Ectodermal cell (in vitro differentiated cells): ENCODE measurements around the gene SLX1A.
"Not testable (repeated sequence)": the region's sequence is repeated elsewhere in the genome, so short reads cannot be mapped to it uniquely, and the experiment has no call there.

ENCODE experiments used
- H3K27ac ChIP-seq: 2 replicates; pipeline ENCODE4 v1.7.0; 2013; ENCODE audit warnings: mild to moderate bottlenecking, low read depth, low read length; ENCODE audit not compliant: insufficient read depth, poor library complexity, severe bottlenecking
- H3K27me3 ChIP-seq: 2 replicates; pipeline ENCODE4 v1.7.0; 2013; ENCODE audit warnings: mild to moderate bottlenecking, low read length; ENCODE audit not compliant: insufficient read depth, control insufficient read depth, poor library complexity, severe bottlenecking
- H3K36me3 ChIP-seq: one replicate; pipeline ENCODE4 v1.7.0; 2013; ENCODE audit warnings: low read length; ENCODE audit not compliant: control insufficient read depth, insufficient read depth
- H3K4me1 ChIP-seq: one replicate; pipeline ENCODE4 v1.7.0; 2013; ENCODE audit warnings: low read length; ENCODE audit not compliant: control insufficient read depth, insufficient read depth
- H3K4me3 ChIP-seq: 2 replicates; pipeline ENCODE4 v1.7.0; 2013; ENCODE audit warnings: low read depth, low read length, control low read depth; ENCODE audit not compliant: insufficient read depth
- H3K9me3 ChIP-seq: 2 replicates; pipeline ENCODE4 v1.7.0; 2013; ENCODE audit warnings: mild to moderate bottlenecking, low read length, moderate library complexity; ENCODE audit not compliant: control insufficient read depth
- WGBS, 2 experiments: methylation state at CpG; one replicate each; pipeline ENCODE4 v1.1.7; 2013; ENCODE audit warnings: missing lambda C conversion rate in 2 of 2; 5-methylcytosine and 5-hydroxymethylcytosine counted together

The SLX1A gene

DNA sequence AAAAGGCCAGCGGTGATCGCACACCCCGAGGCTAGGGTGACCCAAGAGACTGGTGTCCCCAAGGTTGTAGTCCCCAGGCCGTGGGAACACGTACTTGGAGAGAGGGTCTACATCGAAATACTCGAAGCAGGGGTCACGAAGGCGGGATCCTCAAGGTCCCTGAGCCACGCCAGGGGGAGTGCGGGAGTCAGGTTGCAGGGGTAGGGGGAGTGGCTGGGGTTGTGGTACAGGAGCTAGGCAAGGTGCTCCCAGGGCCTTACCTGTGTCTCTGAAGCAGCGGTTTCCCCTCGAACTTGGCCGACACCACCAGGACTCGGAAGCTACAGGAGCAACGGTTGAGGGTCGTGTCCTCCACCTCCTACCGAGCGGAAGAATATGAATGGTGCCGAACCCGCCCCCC is 577 bp upstream of the SLX1A start:
- WGBS, 2 experiments, result no CpG with 5 or more reads among the region's 21 CpGs

GRCh38 chr16:30194172-30194925 is 674 bp downstream of the SLX1A start:
- not testable (repeated sequence) for H3K27me3 ChIP-seq, H3K27ac ChIP-seq, H3K36me3 ChIP-seq, H3K9me3 ChIP-seq, H3K4me1 ChIP-seq
- H3K4me3 ChIP-seq, result peak overlapping the region; percentile 31
- 4 to 10% methylated on average over 10 to 12 of the region's 60 CpGs for WGBS, 2 experiments

More for the DNA sequence above, 577 bp upstream of the SLX1A start:
- H3K36me3 ChIP-seq, H3K9me3 ChIP-seq, H3K4me3 ChIP-seq, H3K27me3 ChIP-seq, H3K4me1 ChIP-seq, H3K27ac ChIP-seq: not testable (repeated sequence)

DNA sequence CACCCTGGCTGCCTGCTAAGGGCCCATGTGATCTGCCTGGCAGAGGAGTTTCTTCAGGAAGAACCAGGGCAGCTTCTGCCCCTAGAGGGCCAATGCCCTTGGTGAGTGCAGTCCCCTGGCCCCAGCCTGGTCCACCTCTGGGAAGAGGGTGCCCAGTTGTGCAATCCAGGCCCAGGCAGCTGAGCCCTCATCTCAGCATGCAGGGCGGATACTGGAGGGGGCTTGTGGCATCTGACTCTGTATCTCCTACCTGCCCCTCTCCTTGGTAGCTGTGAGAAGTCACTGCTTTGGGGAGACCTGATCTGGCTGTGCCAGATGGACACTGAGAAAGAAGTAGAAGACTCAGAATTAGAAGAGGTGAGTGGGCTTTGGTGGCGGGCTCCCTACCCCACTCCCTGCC is 3.3 kb downstream of the SLX1A start:
- not testable (repeated sequence) for H3K4me1 ChIP-seq, H3K27me3 ChIP-seq, H3K9me3 ChIP-seq, H3K4me3 ChIP-seq, H3K36me3 ChIP-seq, H3K27ac ChIP-seq
- 44 to 57% methylated on average over 1 of the region's 2 CpGs for WGBS, 2 experiments

DNA sequence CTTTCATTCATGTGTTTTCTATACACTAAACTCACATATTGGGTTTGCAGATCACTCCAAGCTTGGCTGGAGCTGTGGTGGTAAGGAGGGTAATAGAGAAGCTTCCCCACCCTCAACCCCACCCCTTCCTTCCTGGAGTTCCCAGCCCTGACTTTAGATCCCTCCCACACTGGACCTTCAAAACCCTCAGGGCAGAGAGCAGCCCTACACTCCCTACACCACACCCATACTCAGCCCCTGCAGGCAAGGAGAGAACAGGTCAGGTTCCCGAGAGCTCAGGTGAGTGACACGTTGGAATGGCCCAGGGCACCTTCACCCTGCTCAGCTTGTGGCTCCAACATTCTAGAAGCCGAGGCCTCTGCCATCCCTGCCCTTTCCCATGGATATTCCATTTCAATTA is 5.4 kb downstream of the SLX1A start, which contains the start of gene SULT1A3:
SULT1A3 (plus strand) TSS at position 207 of the 400 bp plus-strand sequence. CDS start 1,474 bp downstream, outside the sequence.
- WGBS, 2 experiments, result no CpG with 5 or more reads among the region's 3 CpGs
- H3K27ac ChIP-seq, result not testable (repeated sequence)

DNA sequence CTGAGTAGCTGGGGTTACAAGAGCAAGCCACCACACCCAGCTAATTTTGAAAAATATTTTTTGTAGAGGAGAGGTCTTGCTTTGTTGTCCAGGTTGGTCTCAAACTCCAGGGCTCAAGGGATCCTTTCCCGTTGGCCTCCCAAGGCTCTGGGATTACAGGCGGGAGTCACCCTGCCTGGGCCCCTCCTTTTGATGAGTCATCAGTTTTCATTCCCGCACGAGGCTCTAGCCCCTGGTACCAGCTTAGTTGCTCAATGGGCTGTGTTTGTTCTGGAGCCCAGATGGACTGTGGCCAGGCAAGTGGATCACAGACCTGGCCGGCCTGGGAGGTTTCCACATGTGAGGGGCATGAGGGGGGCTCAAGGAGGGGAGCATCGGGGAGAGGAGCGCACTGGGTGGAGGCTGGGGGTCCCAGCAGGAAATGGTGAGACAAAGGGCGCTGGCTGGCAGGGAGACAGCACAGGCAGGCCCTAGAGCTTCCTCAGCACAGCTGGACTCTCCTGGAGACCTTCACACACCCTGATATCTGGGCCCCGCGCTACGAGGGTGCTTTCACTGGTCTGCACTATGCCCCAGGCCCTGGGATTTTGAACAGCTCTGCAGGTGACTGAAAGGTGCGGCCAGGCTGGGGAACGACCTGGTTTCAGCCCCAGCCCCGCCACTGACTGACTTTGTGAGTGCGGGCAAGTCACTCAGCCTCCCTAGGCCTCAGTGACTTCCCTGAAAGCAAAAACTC is 6.1 kb downstream of the SLX1A start:
- H3K4me1 ChIP-seq, H3K9me3 ChIP-seq, H3K36me3 ChIP-seq, H3K27ac ChIP-seq, H3K27me3 ChIP-seq, H3K4me3 ChIP-seq: not testable (repeated sequence)
- no CpG with 5 or more reads among the region's 15 CpGs for WGBS, 2 experiments

More for the DNA sequence above, 5.4 kb downstream of the SLX1A start, which contains the start of gene SULT1A3:
- not testable (repeated sequence) for H3K4me1 ChIP-seq, H3K27me3 ChIP-seq, H3K36me3 ChIP-seq, H3K4me3 ChIP-seq, H3K9me3 ChIP-seq

- WGBS, 2 experiments, result 0 to 3% methylated on average over 11 to 14 of the region's 52 CpGs
- not testable (repeated sequence) for H3K9me3 ChIP-seq, H3K4me1 ChIP-seq, H3K36me3 ChIP-seq, H3K27me3 ChIP-seq, H3K27ac ChIP-seq
- H3K4me3 ChIP-seq, result peak overlapping the region; percentile 13
Measured at GRCh38 chr16:30205541-30206236, 12.0 kb downstream of the SLX1A start.

- not testable (repeated sequence) for H3K27ac ChIP-seq, H3K27me3 ChIP-seq, H3K4me1 ChIP-seq, H3K36me3 ChIP-seq, H3K9me3 ChIP-seq, H3K4me3 ChIP-seq
- WGBS, 2 experiments, result no CpG with 5 or more reads among the region's 33 CpGs
Measured at GRCh38 chr16:30206252-30206651, 12.6 kb downstream of the SLX1A start.

DNA sequence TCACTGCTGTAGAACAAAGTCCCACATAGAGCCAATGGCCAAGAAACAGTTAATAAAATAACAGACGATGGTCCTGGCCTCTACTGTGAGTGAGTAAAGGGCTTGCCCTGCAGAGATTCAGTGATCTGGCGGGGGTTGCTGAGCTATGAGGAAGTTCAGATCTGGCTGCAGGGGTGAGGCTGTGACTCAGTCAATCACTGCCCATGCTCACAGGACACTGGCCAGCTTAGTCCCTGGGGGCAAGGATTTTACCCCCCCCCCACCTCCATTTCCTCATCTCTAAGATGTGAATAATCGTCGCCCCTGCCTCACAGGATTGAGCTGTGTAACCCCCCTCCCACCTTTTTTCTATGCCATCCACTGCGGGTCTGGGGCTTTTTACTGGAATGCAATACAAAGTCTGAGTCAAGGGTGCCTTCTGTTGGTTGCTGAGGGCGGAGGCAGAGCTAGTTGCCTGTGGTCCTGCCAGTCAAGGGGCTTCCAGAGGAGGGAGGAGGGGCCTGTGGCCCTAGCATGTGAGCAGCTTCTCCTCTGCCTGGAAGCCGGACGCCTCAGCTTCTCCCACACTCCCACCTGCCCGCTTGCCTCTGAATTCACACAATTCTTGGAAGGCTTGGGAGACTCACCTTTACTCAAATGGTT is 13.5 kb downstream of the SLX1A start:
- no CpG with 5 or more reads among the region's 9 CpGs for WGBS, 2 experiments
- not testable (repeated sequence) for H3K4me3 ChIP-seq, H3K4me1 ChIP-seq

GRCh38 chr16:30209032-30209431 is 15.4 kb downstream of the SLX1A start:
- H3K9me3 ChIP-seq, H3K4me1 ChIP-seq, H3K4me3 ChIP-seq, H3K27me3 ChIP-seq, H3K36me3 ChIP-seq, H3K27ac ChIP-seq: not testable (repeated sequence)
- WGBS, 2 experiments, result no CpG with 5 or more reads among the region's 6 CpGs

More for the DNA sequence above, 13.5 kb downstream of the SLX1A start:
- H3K36me3 ChIP-seq, H3K27ac ChIP-seq, H3K9me3 ChIP-seq, H3K27me3 ChIP-seq: not testable (repeated sequence)

DNA sequence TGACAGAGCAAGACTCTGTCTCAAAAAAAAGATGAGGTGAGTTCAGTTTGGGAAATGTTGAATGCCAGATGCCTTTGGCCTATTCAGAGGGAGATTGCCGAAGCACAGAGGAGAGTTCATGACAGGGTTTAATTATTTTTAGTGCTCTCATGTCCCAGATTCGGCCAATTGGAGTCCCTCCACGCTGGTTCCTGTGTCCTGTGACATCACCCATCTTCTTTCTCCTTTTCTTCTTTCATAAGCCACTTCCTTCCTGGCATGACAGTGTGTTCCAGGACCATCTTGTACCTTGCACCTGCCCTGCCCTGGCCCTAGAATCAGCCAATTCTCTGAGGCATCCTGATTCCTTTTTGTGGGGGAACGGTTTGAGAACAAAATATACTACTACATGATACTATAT is 17.7 kb downstream of the SLX1A start:
- not testable (repeated sequence) for H3K4me3 ChIP-seq, H3K27me3 ChIP-seq, H3K36me3 ChIP-seq, H3K4me1 ChIP-seq, H3K27ac ChIP-seq, H3K9me3 ChIP-seq
- no CpG with 5 or more reads among the region's 4 CpGs for WGBS, 2 experiments
